Stimulated activated CD8-positive, alpha-beta memory T cell treated with anti-CD3 and anti-CD28 coated beads, Interleukin-2, amount 100 ng/mL, for 48 hours (primary cell): ENCODE results near the gene TSC2.
"Not testable (repeated sequence)": the region's sequence is repeated elsewhere in the genome, so short reads cannot be mapped to it uniquely, and the experiment has no call there.

Source experiments
- DNase-seq, 2 donors: peaks; one replicate each; pipeline ENCODE4 v3.0.0-alpha.2; 2020; ENCODE audit warnings: low read depth in 2 of 2

Gene TSC2

DNA sequence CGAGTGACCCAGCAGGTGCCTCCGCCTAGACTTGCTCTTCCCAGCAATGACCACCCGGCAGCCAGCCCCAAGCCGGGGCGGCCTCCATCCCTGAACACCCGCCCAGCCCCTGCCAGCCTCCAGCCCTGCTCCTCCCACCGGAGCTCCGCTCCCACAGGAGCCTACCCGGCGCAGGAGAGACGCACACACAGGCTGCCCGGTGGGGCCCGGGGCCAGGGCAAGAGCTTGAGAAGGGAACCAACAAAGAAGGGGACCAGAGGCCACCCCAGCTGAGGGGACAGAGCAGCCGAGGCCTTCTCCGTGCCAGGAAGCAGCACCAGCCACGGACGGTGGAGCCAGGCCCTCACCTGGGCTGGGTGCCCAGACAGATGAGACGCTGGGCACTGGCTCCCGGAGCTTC, 74.1 kb downstream of the TSC2 start:
- no peak for DNase-seq

DNA sequence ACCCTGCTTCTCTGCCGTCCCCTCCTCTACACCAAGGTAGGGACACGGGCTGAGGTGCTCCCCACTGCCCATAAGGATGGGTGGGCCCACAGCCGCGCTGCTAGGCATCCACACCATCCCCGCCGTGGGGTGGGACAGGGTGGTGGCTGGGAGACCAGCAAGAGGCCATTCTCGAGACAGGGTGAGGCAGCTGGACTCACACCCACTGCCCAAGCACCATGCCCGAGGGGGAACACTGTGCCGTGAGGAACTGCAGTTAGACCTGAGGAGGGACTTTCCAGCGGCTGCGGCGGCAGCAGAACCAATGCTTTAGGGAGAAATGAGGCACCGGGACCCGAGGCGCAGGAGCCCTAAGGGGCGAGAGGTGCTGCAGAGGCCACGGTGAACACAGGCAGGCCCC, 74.6 kb downstream of the TSC2 start:
- no peak for DNase-seq

DNA sequence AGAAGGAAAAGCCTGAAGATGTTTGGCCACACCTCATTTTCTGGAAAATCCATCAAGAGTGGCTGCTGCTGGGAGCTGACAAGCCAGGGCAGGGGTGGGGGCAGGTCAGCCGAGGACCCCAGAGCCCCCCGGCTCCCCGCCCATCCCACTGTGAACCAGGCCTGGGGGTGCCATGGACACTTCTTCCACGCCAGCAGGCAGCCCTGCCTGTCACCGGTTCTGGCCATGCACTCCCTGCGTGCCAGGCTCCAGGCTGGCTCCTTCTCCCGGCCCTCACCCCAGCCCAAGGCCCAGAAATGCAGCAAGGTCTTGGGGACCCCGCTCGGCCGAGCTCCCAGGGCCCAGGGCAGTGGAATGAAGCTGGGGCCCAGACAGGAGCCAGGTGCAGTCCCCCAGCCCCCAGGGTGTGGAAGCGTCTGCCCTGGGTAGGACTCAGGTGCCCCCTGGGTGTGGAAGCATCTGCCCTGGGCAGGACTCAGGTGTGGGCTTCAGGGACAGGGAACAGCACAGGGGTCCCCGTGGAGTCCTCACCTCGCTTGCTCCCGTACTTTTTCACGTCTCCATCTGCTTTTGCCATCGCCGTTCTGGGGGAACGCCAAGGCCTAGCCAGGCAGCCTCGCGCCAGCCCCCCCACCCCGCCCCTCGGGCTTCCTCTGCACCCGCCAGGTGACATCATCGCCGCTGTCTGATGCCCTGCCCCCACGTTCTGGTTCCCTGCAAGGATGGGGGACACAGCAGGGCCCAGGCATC, 75.3 kb downstream of the TSC2 start:
- not testable (repeated sequence) for DNase-seq

DNA sequence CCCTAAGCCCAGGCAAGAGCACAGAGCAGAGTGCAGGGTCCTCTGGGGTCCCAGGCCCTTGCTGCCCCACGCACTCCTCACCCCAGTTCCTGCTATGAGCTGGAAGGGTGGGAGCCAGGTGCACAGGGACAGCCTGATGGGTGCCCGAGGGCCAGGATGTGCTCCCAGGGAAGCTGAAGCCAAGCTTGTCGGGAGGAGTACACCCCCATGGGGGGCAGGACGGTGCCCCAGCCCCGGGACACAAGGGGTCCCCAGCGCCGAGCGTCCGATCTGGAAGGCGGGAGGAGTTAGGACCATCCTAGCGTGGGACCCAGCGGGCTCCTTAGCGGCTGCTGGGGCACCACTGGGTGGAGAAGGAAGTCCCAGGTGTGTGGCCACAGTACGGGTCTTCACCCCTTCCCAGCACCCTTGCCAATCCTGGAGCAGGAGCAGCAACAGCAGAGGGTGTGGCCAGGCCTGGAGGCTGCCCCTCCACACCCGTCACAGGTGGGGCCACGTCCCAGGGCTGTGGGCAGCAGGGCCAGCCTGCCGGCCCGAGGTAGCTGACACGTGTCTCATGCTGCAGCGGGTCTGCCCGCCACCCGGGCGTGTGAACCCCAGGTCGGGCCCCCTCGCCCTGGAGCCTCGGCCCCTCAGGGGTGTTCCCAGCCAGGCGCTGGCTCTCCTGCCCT, 76.1 kb downstream of the TSC2 start:
- not testable (repeated sequence) for DNase-seq

DNA sequence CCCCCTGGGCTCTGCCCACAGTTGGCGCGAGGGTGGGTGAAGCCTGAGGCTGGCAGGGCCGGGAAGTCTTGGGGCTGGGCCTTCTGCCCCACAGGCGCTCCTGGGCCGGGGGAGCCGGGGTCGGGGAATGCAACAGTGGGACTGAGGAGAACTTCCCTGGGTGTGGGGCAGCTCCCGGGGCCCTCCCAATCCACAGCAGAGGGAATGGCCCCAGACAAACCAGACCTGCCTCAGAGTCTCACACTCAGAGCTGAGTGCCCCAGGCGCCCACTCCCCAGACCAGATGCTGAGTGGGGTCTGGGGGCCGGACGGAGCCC, 76.5 kb downstream of the TSC2 start:
- DNase-seq: not testable (repeated sequence)

DNA sequence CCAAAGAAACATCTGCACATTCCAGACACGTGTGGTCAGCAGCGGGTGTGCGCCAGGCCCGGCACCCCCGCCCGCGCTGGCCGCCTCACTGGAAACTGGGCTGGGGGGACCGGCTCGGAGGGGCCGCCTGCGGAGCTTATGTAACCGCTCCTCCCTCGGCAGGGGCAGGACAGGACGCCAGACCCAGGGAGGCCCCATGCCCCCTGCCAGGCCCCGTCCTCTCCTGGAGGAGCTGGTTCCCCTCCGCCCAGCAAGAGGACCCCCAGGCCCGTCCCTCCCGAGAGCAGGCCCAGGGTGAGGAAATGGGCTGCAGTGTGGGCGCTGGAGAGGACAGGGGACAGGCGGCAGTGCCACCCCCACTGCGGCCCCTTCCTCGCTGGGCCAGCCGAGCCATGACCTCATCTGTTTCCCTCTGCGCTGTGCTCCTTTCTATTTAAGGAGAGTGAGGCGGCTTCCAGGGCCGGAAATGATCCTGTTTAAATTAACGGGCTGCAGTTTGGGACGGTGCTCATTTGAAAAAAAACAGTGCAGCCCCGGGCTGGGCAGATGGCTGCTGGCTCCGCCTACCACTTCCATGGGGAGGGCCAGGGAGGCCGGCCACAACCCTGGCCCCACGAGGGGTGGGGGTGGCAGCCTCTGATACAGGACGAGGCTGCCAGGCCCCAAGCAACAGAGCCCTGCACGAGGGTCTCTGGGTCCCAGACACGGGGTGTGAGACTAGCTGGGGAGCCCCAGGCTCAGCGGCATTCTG, 77.1 kb downstream of the TSC2 start:
- not testable (repeated sequence) for DNase-seq

DNA sequence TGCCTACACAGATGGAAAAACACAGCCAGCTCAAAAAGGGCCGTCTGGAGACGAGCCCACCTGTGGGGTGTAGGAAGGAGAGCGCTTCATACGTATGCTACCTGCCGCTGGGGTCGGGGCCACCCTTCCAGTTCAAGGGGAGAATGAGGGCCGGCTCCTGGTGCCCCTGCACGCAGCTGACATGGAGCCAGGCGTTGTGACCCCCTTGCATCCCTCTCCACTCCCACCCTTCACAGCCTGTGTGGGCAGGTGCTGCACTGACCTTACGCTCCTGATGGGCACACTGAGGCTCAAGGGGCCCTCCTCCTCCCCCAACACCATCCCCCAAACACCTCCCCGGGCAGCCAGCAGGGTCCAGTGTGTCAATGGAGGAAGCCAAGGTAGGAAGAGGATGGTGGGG, 77.8 kb downstream of the TSC2 start:
- not testable (repeated sequence) for DNase-seq

DNA sequence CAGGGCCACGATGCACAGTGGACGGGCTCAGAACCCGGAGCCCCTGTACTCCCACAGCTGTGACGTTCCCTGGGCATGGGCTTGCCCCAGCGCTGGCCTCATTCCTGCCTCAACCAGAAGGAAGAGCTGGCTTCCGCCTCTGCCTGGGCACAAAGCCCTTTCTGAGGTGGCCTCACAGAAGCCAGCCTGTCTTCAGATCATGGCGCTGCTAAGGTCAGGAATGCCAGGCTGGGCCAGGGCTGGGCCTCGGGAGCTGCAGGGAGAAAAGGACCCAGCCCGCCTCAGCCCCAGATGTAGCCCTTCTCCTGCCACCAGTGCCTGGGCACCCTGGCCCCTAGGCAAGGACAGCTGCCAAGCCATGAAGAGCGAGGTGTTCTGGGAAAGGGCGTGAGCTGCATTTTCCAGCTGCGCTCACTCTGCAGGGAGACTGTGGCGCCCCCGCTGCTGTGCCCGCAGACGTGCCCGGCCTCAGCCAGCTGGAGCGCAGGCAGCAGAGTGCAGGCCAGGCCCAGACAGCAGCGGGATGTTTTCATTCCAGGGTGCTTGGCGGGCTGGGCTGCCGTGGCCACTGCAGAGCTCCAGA, 78.5 kb downstream of the TSC2 start:
- DNase-seq: not testable (repeated sequence)

DNA sequence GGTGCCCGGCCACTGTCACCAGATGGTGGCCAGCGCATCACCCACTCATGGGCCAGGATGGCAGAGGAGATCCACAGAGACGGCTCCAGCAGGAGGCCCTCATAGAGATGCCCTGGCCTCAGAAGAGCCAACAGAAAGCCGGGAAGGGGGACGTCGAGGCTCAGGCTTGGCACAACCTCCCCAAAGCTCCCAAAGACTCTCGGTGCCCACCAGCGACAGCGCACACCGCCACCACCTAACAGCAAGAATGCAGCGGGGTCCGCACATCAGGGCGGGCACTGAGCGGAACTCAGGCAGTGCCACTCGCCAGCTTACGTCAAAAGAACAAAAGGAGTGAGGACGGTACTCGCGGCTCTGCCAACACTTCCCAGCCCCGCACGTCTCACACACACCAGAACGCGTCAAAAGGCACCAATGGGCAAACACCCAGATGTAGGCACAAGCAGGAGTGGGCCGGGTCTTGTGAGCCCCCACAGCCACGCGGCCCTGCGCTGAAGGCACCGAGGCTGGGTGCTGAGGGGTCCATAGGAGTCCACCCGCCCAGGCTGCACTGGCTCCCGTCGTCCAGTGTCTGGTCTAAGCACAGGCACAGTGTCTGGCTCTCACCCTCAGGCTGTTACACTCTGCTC, 79.3 kb downstream of the TSC2 start:
- not testable (repeated sequence) for DNase-seq

DNA sequence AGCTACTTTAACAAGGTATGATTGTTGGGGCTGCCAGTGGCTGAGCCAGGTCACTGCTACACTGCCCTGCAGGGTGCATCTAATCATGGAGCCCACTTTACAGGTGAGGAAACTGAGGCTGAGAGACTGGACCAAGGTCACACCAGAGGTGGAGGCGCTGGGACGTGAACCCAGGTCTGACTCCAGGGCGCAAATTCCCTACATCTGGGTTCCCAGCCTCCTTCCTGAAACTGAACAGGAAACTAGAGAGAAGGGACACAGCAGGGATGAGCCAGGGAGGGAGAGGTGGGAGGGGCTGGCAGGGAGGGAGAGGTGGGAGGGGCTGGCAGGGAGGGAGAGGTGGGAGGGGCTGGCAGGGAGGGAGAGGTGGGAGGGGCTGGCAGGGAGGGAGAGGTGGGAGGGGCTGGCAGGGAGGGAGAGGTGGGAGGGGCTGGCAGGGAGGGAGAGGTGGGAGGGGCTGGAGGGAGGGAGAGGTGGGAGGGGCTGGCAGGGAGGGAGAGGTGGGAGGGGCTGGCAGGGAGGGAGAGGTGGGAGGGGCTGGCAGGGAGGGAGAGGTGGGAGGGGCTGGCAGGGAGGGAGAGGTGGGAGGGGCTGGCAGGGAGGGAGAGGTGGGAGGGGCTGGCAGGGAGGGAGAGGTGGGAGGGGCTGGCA, 80.0 kb downstream of the TSC2 start:
- DNase-seq: peak in 1 of 2 donors; percentile 26

DNA sequence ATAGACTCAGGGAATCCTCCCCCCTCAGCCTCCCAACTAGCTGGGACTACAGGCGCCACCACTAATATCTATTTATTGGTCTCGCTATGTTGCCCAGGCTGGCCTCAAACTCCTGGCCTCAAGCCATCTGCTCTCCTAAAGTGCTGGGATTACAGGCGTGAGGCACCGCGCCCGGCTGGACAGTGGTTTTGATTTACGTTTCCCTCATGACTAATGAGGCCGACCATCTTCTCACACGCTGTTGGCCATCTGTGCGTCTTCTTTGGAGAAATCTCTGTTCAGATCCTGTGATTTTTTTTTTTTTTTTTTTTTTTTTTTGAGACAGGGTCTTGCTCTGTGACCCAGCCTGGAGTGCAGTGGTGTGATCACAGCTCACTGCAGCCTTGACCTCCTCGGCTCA, 81.5 kb downstream of the TSC2 start:
- DNase-seq: not testable (repeated sequence)

DNA sequence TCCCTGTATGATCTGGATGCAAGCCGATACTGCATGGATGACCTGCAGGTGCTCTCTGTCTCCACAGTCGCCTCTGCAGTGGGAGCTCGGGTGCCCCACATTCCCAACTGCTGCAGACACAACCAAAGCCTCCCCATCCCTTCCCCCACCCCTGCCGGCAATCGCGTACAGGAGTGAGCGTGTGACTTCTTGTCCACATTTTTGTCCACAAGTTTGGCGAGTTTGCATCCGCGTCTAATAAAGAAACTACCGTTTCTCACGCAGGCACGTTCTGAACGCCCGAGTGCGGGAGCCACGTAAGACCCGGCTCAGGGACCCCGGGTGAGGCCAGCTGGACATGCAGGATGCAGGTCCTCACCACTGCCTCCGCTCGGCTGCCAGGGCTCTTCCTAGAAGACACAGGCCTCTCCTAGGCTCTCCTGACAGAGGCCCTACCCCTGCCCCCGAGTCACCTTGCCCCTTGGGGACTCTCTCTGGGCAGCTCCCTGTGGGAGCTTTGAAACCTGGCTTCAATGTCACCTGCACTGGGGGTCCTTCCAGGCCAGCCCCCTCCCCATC, 82.2 kb downstream of the TSC2 start:
- DNase-seq: not testable (repeated sequence)

DNA sequence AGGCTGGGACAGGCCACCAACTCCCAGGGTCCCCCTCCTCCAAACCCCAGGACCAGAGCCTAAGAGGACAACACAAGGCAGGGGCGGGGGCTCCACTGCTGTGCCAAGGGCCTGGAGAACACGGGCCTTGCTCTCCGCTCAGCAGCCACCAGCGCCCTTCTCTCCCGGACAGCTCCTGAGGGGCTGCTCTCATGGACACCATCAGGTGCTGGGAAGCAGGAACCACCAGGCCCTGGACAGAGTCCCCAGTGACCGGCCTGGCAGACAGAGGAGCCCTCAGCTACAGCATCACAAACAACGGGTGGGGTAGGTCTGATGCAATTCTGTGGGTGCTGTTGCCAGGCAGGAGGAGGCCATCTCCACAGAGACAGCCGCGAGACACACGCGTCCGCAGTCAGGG, 86.0 kb downstream of the TSC2 start:
- not testable (repeated sequence) for DNase-seq

DNA sequence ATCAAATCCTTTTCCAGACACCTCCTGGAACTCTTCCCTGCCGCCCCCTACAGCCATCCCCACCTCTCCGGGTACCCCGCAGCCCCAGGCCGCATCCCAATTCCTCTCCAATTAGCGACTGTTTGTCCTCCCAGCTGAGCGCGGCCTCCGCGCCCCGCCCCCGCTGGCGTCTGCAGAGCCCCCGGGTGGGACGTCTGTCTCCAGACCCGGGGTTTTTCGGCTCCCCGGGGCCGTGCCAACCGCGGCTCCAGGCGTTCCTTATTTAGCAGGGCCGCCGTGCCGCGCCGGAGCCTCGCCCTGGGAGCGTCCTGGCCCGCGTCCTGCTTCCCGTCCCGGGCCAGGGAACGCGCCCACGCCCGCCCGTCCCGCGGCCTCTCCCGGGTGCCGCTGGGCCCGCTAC, 87.3 kb downstream of the TSC2 start:
- not testable (repeated sequence) for DNase-seq

DNA sequence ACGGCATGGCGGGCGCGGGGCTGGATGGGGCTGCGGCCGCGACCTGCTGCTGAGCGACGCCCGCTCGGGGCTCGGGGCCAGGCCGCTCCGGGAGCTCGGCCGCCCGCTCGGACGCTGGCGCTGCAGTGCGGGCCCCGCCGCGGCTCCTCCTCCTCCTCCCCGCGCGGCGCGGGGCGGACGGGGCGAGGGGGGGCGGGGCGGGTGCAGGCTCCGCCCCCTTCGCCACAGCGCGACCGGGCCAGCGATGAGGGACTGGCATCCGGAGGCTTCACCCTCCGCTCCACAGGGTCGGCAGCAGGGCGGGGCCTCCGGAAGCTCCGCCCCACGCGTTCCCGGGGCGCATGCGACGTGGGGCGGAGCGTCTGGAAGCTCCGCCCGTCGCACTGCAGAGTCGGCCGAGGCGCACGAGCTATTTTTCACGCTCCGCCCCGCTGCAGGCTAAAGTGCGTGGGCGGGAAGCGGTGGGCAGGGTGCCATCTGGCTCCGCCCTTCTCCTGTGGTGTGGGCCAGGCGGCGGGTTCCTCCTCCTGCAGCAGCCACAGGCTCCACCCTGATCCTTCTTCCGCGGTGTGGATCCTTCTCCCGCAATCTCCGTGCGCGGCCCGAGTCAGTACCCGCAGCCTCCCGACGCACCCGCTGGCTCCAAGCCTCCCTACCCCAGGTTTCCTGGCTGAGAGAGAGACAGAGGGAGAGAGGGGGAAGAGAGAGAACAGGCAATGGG, 88.1 kb downstream of the TSC2 start, which contains the start of gene PKD1:
TSS of gene PKD1 (minus strand) at position 129 of the 721 bp plus-strand sequence. CDS start 209 bp downstream, outside the sequence.
- peak; percentile 98 to 99 for DNase-seq
